Mammary epithelial cell (primary cell): ENCODE data around the gene TK2.
A peak's percentile ranks its signal among the peaks of the same experiment; 100 is the strongest.

ENCODE experiments used
- CTCF ChIP-seq, 2 donors: IDR thresholded peaks in 1 of 2; conservative IDR thresholded peaks in 1 of 2; 2 replicates each; pipeline ENCODE4 v1.5.1; 2011 to 2012; ENCODE audit warnings: inconsistent platforms in 2 of 2, low read length in 2 of 2, mild to moderate bottlenecking in 2 of 2, control low read depth in 1 of 2, low read depth in 1 of 2; ENCODE audit not compliant: insufficient read depth in 1 of 2; ENCODE audit errors: extremely low read depth in 1 of 2
- EZH2 ChIP-seq: IDR thresholded peaks from 2 replicates; pipeline ENCODE4 v1.6.1; 2012; ENCODE audit warnings: low read length, inconsistent platforms, borderline replicate concordance

- TF ChIP-seq CTCF (conservative IDR thresholded peaks at IDR 0.05 in 1 of 2, IDR thresholded peaks at IDR 0.05 in 1 of 2; ENCODE audit: extremely low read depth in 1 of 2, insufficient read depth in 1 of 2, low read depth in 1 of 2, low read length in 2 of 2) (peak; percentile 72 to 75), EZH2 (no peak)
Observed at GRCh38 chr16:66588981-66589713, 39.2 kb upstream of the TK2 start.
